Measurements from ENCODE around the gene PRKN. TPM values are rescaled to one million over a fixed set of nuclear protein-coding genes. Genes with fewer than 3 reads are reported as not detected.

Gene PRKN
- total RNA-seq, 1 donor from 2014 or later, result 2.8 TPM

DNA sequence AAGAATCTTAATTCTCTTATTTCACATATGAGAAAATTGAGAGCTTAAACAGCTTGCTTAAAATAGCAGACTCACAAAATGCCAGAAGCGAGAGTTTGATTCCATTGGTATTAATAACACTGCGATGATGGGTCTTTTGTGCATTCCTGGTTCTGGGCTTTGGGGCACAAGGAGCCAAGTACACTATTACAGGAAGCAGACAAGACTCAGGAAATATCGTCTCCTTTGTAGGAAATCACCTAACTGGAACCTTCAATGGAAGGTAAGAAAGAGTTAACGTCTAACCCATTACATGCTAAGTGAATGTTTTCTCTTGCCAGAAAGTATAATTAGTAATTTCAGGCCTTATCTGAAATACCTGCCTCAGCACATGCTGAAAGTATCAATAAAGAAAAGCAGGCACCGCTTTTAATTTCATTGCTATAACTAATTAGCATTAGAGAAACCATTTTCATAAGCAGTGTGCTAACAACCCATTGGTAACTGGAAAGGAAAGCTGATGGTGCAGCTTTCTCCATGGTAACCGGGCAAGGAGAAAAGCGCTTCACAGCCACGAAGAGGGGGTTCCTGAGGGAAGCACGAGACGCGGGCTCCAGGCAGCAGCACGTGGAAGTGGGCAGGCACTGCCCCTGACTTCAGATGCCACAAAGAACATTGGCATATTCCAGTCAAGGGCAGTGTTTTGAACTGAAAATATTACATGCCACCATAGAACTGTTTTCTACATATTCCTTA is 1247.0 kb downstream of the PRKN start:
- Histone ChIP-seq H3K79me2 (ENCODE audit: low read depth) (no peaks in the 10 kb centered on the region), H3K4me2 (no peak overlapping the region), H3K9ac (no peak overlapping the region), H3K4me1 (peaks cover 20% of the 10 kb centered on the region), H3F3A (ENCODE audit: low read depth) (no peaks in the 10 kb centered on the region), H2AFZ (replicated peaks) (no peak overlapping the region), H3K36me3 (no peaks in the 10 kb centered on the region), H3K27ac (no peak overlapping the region), H4K20me1 (ENCODE audit: low read depth) (no peaks in the 10 kb centered on the region), H3K27me3 (no peaks in the 10 kb centered on the region), H3K9me3 (ENCODE audit: low read depth) (no peaks in the 10 kb centered on the region), H3K4me3 (no peak overlapping the region)
- no peak for DNase-seq (ENCODE audit: low spot score)
- peaks cover 5% of the 10 kb centered on the region for H3K9me3 Mint-ChIP-seq
- H3K27ac Mint-ChIP-seq, result no peak overlapping the region
- TF ChIP-seq, protein P1, sequence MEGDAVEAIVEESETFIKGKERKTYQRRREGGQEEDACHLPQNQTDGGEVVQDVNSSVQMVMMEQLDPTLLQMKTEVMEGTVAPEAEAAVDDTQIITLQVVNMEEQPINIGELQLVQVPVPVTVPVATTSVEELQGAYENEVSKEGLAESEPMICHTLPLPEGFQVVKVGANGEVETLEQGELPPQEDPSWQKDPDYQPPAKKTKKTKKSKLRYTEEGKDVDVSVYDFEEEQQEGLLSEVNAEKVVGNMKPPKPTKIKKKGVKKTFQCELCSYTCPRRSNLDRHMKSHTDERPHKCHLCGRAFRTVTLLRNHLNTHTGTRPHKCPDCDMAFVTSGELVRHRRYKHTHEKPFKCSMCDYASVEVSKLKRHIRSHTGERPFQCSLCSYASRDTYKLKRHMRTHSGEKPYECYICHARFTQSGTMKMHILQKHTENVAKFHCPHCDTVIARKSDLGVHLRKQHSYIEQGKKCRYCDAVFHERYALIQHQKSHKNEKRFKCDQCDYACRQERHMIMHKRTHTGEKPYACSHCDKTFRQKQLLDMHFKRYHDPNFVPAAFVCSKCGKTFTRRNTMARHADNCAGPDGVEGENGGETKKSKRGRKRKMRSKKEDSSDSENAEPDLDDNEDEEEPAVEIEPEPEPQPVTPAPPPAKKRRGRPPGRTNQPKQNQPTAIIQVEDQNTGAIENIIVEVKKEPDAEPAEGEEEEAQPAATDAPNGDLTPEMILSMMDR (IDR thresholded peaks at IDR 0.05), result no peak
- TF ChIP-seq EZH2phosphoT487 (IDR thresholded peaks at IDR 0.05) (no peak), EZH2 (IDR thresholded peaks at IDR 0.05) (no peak)
- no peak overlapping the region for H3K4me3 Mint-ChIP-seq
- H3K4me1 Mint-ChIP-seq, result peaks cover 46% of the 10 kb centered on the region
- H3K36me3 Mint-ChIP-seq, result no peaks in the 10 kb centered on the region
- H3K27me3 Mint-ChIP-seq (ENCODE audit: insufficient read depth, low read depth), result peaks cover 5% of the 10 kb centered on the region

DNA sequence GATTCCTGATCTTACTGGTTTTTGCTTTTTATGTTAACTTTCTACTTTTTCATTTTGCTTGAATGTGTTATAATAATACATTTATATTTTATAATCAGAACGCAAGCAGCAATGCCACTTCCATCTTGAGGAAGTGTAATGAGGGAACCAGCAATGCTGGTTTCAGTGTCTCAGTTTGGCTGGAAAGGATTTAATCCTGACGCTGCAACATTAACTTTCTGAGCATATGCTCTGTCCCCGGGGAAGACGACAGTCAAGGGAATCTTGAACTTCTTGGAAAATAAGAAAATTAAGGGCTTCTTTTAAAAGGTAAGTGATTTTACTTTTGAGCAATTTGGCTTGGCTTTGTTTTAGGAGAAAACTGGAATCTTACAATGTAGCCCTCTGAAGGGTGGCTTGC is 1248.2 kb downstream of the PRKN start:
- H3K9ac ChIP-seq, result no peak overlapping the region
- H2AFZ ChIP-seq (replicated peaks), result no peak overlapping the region
- Mint-ChIP-seq H3K36me3 (no peaks in the 10 kb centered on the region), H3K9me3 (peaks cover 5% of the 10 kb centered on the region), H3K27ac (no peak overlapping the region), H3K4me3 (no peak overlapping the region), H3K27me3 (ENCODE audit: insufficient read depth, low read depth) (peaks cover 5% of the 10 kb centered on the region), H3K4me1 (peaks cover 46% of the 10 kb centered on the region)
- H3K27me3 ChIP-seq, result no peaks in the 10 kb centered on the region
- TF ChIP-seq EZH2phosphoT487 (IDR thresholded peaks at IDR 0.05) (no peak), EZH2 (IDR thresholded peaks at IDR 0.05) (no peak)
- TF ChIP-seq, protein P1 (IDR thresholded peaks at IDR 0.05), result no peak
- no peaks in the 10 kb centered on the region for H3K36me3 ChIP-seq
- H3K4me1 ChIP-seq, result peaks cover 20% of the 10 kb centered on the region
- no peaks in the 10 kb centered on the region for H4K20me1 ChIP-seq (ENCODE audit: low read depth)
- no peaks in the 10 kb centered on the region for H3F3A ChIP-seq (ENCODE audit: low read depth)
- H3K4me3 ChIP-seq, result no peak overlapping the region
- H3K4me2 ChIP-seq, result no peak overlapping the region
- no peak overlapping the region for H3K27ac ChIP-seq
- H3K9me3 ChIP-seq (ENCODE audit: low read depth), result no peaks in the 10 kb centered on the region
- H3K79me2 ChIP-seq (ENCODE audit: low read depth), result no peaks in the 10 kb centered on the region
- no peak for DNase-seq (ENCODE audit: low spot score)

DNA sequence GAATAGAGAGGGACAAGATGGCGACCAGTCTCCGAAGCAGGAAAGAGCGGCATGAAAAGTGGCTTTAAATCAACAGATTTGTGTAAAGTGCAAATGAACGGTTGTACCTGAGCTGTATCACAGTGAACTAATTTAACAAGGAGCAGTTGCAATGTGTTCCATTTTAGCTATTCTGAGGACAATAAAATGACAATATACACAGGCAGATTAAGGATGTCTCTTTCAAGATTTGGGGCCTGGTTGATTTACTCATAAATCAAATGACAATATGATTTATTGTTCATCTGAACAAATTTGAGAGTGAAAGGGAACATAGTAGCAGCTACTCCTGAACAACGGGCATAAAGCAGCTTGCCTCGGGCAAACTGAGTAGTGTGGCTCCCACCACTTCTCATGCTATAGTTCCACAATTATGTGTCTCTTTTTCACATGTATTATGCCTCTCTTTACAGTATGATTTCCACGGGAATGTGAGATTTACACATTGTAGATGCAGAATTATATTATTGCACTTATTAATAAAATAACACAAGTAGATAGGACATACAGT is 1249.6 kb downstream of the PRKN start:
- DNase-seq (ENCODE audit: low spot score), result no peak
- Histone ChIP-seq H3K9me3 (ENCODE audit: low read depth) (no peaks in the 10 kb centered on the region), H3K4me1 (peaks cover 14% of the 10 kb centered on the region), H3K27me3 (no peaks in the 10 kb centered on the region), H3K9ac (no peak overlapping the region), H3K79me2 (ENCODE audit: low read depth) (no peaks in the 10 kb centered on the region), H3K4me3 (no peak overlapping the region), H3K4me2 (no peak overlapping the region), H4K20me1 (ENCODE audit: low read depth) (no peaks in the 10 kb centered on the region), H3K36me3 (no peaks in the 10 kb centered on the region), H3F3A (ENCODE audit: low read depth) (no peaks in the 10 kb centered on the region), H3K27ac (no peak overlapping the region), H2AFZ (replicated peaks) (no peak overlapping the region)
- Mint-ChIP-seq H3K4me3 (no peak overlapping the region), H3K9me3 (peaks cover 5% of the 10 kb centered on the region), H3K27ac (no peak overlapping the region), H3K36me3 (no peaks in the 10 kb centered on the region), H3K27me3 (ENCODE audit: insufficient read depth, low read depth) (peaks cover 5% of the 10 kb centered on the region), H3K4me1 (peaks cover 36% of the 10 kb centered on the region)
- no peak for TF ChIP-seq EZH2phosphoT487 (IDR thresholded peaks at IDR 0.05)
- TF ChIP-seq, protein P1 (IDR thresholded peaks at IDR 0.05), result no peak
- TF ChIP-seq EZH2 (IDR thresholded peaks at IDR 0.05), result no peak

Data from neural progenitor cell (in vitro differentiated cells).